C4-2B (cell line): ENCODE results near the gene MMS19.

Experiments used
- H3K27ac ChIP-seq: fragments of 450-650 bp; 2 replicates; pipeline ENCODE4 v1.5.1; 2017
- CTCF ChIP-seq: fragments of 450-650 bp; conservative IDR thresholded peaks from 2 replicates; pipeline ENCODE4 v1.5.1; 2017; ENCODE audit warnings: mild to moderate bottlenecking
- ZFX ChIP-seq: fragments of 450-650 bp; IDR thresholded peaks from 2 replicates; pipeline ENCODE4 v1.6.1; 2017

The MMS19 gene

GRCh38 chr10:97522937-97523336 is 24.7 kb upstream of the MMS19 start:
- TF ChIP-seq ZFX = no peak
- TF ChIP-seq CTCF = no peak
- no peak overlapping the region for H3K27ac ChIP-seq

- TF ChIP-seq ZFX = no peak
- no peak for TF ChIP-seq CTCF
- H3K27ac ChIP-seq = no peak overlapping the region
Measured at GRCh38 chr10:97522071-97522470, 23.8 kb upstream of the MMS19 start.

GRCh38 chr10:97520978-97521761 is 22.9 kb upstream of the MMS19 start:
- TF ChIP-seq ZFX (no peak), CTCF (no peak)
- no peak overlapping the region for H3K27ac ChIP-seq

GRCh38 chr10:97520520-97520919 is 22.3 kb upstream of the MMS19 start:
- no peak for TF ChIP-seq CTCF
- TF ChIP-seq ZFX = no peak
- no peak overlapping the region for H3K27ac ChIP-seq

GRCh38 chr10:97519342-97519741 is 21.1 kb upstream of the MMS19 start:
- no peak for TF ChIP-seq CTCF
- TF ChIP-seq ZFX = no peak
- H3K27ac ChIP-seq = no peak overlapping the region

GRCh38 chr10:97518301-97519043 is 20.2 kb upstream of the MMS19 start:
- H3K27ac ChIP-seq = no peak overlapping the region
- TF ChIP-seq ZFX (no peak), CTCF (no peak)

- no peak overlapping the region for H3K27ac ChIP-seq
- TF ChIP-seq CTCF (no peak), ZFX (no peak)
Measured at GRCh38 chr10:97517778-97518300, 19.6 kb upstream of the MMS19 start.
